Panc1 (cell line): ENCODE measurements around the gene GFPT2. TPM values are rescaled to one million over a fixed set of nuclear protein-coding genes. Genes with fewer than 3 reads are reported as not detected.

Source experiments
- ATAC-seq: fragments of 200-7000 bp; cut with Tn5 transposase; 2 replicates; pipeline ENCODE4 v1.9.1; 2020; ENCODE audit warnings: mild to moderate bottlenecking, moderate library complexity
- BruUV-seq: library from RNA; stranded (reverse); fragments of 400-500 nt; replicated peaks from 2 replicates; lab custom pipeline; 2021; lab: Mats Ljungman, UMichigan
- CTCF ChIA-PET: fragments of 300-600 bp; sonication (Branson Sonifier 250); formaldehyde crosslinking; loops from one replicate; lab custom pipeline; 2022; ENCODE audit warnings: antibody characterized with exemption; lab: Charles Lee
- POLR2A ChIA-PET: fragments of 300-600 bp; sonication (Branson Sonifier 250); formaldehyde crosslinking; loops from one replicate; lab custom pipeline; 2022; ENCODE audit warnings: antibody characterized with exemption; lab: Charles Lee
- DNase-seq: peaks from one replicate; pipeline ENCODE4 v3.0.0-alpha.2; 2010; ENCODE audit warnings: low read depth, low spot score
- H3K27ac ChIP-seq: 2 replicates; pipeline ENCODE4 v1.5.1; 2011; ENCODE audit warnings: mild to moderate bottlenecking, low read length, inconsistent platforms
- H3K27me3 ChIP-seq: fragments of 200-500 bp; sonication (Bioruptor generic); 2 replicates; pipeline ENCODE4 v1.6.0; 2014; ENCODE audit warnings: low read length, inconsistent platforms; ENCODE audit not compliant: control insufficient read depth, insufficient read depth
- H3K36me3 ChIP-seq: fragments of 200-500 bp; sonication (Bioruptor generic); 2 replicates; pipeline ENCODE4 v1.5.1; 2014; ENCODE audit warnings: inconsistent platforms, mild to moderate bottlenecking, low read length, moderate library complexity; ENCODE audit not compliant: control insufficient read depth, insufficient read depth
- H3K4me1 ChIP-seq: 2 replicates; pipeline ENCODE4 v1.5.1; 2011; ENCODE audit warnings: inconsistent platforms, mild to moderate bottlenecking, low read length, moderate library complexity; ENCODE audit not compliant: control insufficient read depth, insufficient read depth
- H3K4me3 ChIP-seq, 2 experiments: 2 replicates each; pipeline ENCODE4 v1.5.1; 2011 to 2012; ENCODE audit warnings: low read depth in 2 of 2, low read length in 2 of 2, mild to moderate bottlenecking in 2 of 2, inconsistent platforms in 1 of 2, moderate library complexity in 1 of 2
- H3K9me3 ChIP-seq: fragments of 200-500 bp; sonication (Bioruptor generic); 2 replicates; pipeline ENCODE4 v1.5.1; 2014; ENCODE audit warnings: low read depth, mild to moderate bottlenecking, inconsistent platforms, low read length, moderate library complexity; ENCODE audit not compliant: control insufficient read depth, insufficient read depth
- POLR2AphosphoS5 ChIP-seq: IDR thresholded peaks from 2 replicates; pipeline ENCODE4 v1.6.1; 2012; ENCODE audit warnings: mild to moderate bottlenecking, low read depth, low read length, moderate library complexity
- SIN3A ChIP-seq: IDR thresholded peaks from 2 replicates; pipeline ENCODE4 v1.6.1; 2012; ENCODE audit warnings: low read depth, mild to moderate bottlenecking, low read length, moderate library complexity, borderline replicate concordance; ENCODE audit not compliant: insufficient read depth
- TCF7L2 ChIP-seq: IDR thresholded peaks from 2 replicates; pipeline ENCODE4 v1.6.1; 2011; ENCODE audit warnings: mild to moderate bottlenecking, low read depth, low read length, inconsistent platforms
- in situ Hi-C: cut with HindIII; loops from 2 replicates; pipeline ENCODE4 v1.10.0; 2016; ENCODE audit warnings: low sequenced_read_pairs, low pct_unique_long_range_greater_than_20kb
- intact Hi-C: fragments of 100-400 bp; cut with micrococcal nuclease; formaldehyde crosslinking; loops from one replicate; pipeline ENCODE4 v1.10.0; 2022; ENCODE audit not compliant: unreplicated experiment
- total RNA-seq: library from RNA; stranded (reverse); gene quantifications from one replicate; pipeline ENCODE4 v1.2.1, GENCODE V29; 2021; ENCODE audit not compliant: unreplicated experiment
- TF ChIP-seq, protein P1 (sequence below): fragments of 450-650 bp; IDR thresholded peaks from 2 replicates; pipeline ENCODE4 v1.5.1; 2017; ENCODE audit warnings: mild to moderate bottlenecking
- TF ChIP-seq, protein P2 (sequence below), 2 experiments: IDR thresholded peaks; 2 replicates each; pipeline ENCODE4 v1.6.1; 2011 to 2012; ENCODE audit warnings: low read depth in 2 of 2, control low read depth in 1 of 2, low read length in 1 of 2, mild to moderate bottlenecking in 1 of 2, moderate library complexity in 1 of 2; ENCODE audit not compliant: insufficient read depth in 1 of 2

The GFPT2 gene
- total RNA-seq, 1 experiment from 2014 or later: 2.1 TPM

DNA sequence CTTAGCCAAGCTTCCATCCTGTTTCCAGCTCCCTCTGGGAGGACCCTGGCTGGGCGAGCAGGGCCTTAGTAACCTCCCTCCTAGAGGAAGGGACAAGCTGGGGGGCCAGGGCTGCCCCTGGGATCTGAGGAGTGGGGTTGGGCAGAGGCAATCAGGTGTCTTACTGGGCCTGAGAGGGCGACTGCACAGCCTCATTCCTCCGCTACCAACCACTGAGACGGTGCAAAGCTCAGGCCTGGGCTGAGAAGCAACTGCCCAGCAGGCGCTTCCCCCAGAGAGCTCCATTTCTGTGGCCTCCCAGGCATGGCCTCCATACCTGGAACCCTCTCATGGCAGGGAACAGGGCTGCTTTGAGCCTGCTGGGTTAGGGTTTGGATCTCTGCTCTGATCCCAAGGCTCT, 18.8 kb upstream of the GFPT2 start:
- ChIA-PET CTCF (interaction anchor here (0.7 kb wide), 1 partner anchor 77 kb away, joined by 4 read pairs; no protein-coding TSS in a partner anchor), POLR2A (interaction anchor here (0.5 to 0.7 kb wide), 2 partner anchors 42 to 96 kb away, joined by 6 to 8 read pairs; no protein-coding TSS in a partner anchor)
- intact Hi-C loops: no loop called here
- no peak for ATAC-seq
- in situ Hi-C loops: no loop called here
- TF ChIP-seq TCF7L2: no peak
- TF ChIP-seq POLR2AphosphoS5: no peak
- TF ChIP-seq, protein P1, sequence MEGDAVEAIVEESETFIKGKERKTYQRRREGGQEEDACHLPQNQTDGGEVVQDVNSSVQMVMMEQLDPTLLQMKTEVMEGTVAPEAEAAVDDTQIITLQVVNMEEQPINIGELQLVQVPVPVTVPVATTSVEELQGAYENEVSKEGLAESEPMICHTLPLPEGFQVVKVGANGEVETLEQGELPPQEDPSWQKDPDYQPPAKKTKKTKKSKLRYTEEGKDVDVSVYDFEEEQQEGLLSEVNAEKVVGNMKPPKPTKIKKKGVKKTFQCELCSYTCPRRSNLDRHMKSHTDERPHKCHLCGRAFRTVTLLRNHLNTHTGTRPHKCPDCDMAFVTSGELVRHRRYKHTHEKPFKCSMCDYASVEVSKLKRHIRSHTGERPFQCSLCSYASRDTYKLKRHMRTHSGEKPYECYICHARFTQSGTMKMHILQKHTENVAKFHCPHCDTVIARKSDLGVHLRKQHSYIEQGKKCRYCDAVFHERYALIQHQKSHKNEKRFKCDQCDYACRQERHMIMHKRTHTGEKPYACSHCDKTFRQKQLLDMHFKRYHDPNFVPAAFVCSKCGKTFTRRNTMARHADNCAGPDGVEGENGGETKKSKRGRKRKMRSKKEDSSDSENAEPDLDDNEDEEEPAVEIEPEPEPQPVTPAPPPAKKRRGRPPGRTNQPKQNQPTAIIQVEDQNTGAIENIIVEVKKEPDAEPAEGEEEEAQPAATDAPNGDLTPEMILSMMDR: no peak
- TF ChIP-seq, protein P2, sequence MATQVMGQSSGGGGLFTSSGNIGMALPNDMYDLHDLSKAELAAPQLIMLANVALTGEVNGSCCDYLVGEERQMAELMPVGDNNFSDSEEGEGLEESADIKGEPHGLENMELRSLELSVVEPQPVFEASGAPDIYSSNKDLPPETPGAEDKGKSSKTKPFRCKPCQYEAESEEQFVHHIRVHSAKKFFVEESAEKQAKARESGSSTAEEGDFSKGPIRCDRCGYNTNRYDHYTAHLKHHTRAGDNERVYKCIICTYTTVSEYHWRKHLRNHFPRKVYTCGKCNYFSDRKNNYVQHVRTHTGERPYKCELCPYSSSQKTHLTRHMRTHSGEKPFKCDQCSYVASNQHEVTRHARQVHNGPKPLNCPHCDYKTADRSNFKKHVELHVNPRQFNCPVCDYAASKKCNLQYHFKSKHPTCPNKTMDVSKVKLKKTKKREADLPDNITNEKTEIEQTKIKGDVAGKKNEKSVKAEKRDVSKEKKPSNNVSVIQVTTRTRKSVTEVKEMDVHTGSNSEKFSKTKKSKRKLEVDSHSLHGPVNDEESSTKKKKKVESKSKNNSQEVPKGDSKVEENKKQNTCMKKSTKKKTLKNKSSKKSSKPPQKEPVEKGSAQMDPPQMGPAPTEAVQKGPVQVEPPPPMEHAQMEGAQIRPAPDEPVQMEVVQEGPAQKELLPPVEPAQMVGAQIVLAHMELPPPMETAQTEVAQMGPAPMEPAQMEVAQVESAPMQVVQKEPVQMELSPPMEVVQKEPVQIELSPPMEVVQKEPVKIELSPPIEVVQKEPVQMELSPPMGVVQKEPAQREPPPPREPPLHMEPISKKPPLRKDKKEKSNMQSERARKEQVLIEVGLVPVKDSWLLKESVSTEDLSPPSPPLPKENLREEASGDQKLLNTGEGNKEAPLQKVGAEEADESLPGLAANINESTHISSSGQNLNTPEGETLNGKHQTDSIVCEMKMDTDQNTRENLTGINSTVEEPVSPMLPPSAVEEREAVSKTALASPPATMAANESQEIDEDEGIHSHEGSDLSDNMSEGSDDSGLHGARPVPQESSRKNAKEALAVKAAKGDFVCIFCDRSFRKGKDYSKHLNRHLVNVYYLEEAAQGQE (IDR thresholded peaks at IDR 0.05; ENCODE audit: insufficient read depth in 1 of 2, low read depth in 2 of 2, low read length in 1 of 2): no peak
- TF ChIP-seq SIN3A: no peak
- Histone ChIP-seq H3K9me3 (no peaks in the 10 kb centered on the region), H3K4me3 (no peak overlapping the region), H3K36me3 (no peaks in the 10 kb centered on the region), H3K4me1 (no peaks in the 10 kb centered on the region), H3K27me3 (no peaks in the 10 kb centered on the region), H3K27ac (no peak overlapping the region)
- no peak for DNase-seq
- no TSS peak for BruUV-seq

DNA sequence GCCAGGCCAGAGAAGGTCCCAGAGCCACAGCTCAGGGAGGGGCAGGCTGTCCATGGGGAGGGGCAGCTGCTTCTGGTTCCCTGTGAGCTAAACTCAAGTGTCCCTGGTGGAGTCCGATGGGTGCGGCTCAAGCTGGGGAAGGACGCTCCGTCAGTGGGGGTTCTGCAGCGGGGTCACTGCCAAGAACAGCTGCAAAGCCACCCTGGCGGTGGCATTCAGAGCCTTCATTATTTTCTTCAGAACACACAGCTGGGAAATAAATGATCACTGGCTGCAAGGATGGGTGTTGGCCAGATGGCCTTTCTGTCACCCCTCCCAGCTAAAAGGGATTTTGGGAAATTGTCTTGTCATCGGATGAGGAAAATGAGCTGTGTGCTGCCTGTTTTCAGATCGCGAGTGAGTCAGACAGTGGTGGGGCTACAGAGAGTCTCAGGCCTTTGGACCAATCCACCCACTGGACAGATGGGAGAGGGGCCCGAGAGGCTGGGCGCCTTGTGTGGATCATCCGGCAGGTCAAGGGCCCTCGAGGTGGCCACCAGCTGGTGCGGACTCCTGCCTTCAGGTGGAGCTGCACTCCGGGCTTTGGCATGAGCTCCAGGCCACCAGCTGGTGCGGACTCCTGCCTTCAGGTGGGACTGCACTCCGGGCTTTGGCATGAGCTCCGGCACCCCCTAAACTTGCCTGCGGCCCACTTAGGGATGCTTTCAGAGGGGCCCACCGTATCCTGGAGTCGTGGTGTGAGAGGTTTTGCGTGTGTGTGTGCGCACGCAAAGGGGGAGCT, 17.9 kb upstream of the GFPT2 start:
- in situ Hi-C loops (no loop called here), intact Hi-C loops (no loop called here)
- CTCF ChIA-PET: interaction anchor here (0.6 to 1.1 kb wide), 2 partner anchors 19 to 42 kb away, joined by 3 to 4 read pairs; no protein-coding TSS in a partner anchor
- Histone ChIP-seq H3K4me1 (no peaks in the 10 kb centered on the region), H3K27ac (no peak overlapping the region), H3K36me3 (no peaks in the 10 kb centered on the region), H3K27me3 (no peaks in the 10 kb centered on the region), H3K4me3 (no peak overlapping the region), H3K9me3 (no peaks in the 10 kb centered on the region)
- TF ChIP-seq TCF7L2 (no peak), POLR2AphosphoS5 (no peak), SIN3A (no peak)
- TF ChIP-seq, protein P1: no peak
- TF ChIP-seq, protein P2 (IDR thresholded peaks at IDR 0.05; ENCODE audit: insufficient read depth in 1 of 2, low read depth in 2 of 2, low read length in 1 of 2): no peak
- DNase-seq: no peak
- POLR2A ChIA-PET: no interaction called here
- BruUV-seq: no TSS peak
- no peak for ATAC-seq
